Stimulated activated CD8-positive, alpha-beta memory T cell treated with anti-CD3 and anti-CD28 coated beads, Interleukin-15, amount 100 ng/mL, for 1 hour (primary cell): ENCODE data around the gene TSPAN18.
"Not testable (repeated sequence)": the region's sequence is repeated elsewhere in the genome, so short reads cannot be mapped to it uniquely, and the experiment has no call there.

Experiments used
- DNase-seq: peaks from one replicate; pipeline ENCODE4 v3.0.0-alpha.2; 2020; ENCODE audit warnings: low read depth

Gene TSPAN18

DNA sequence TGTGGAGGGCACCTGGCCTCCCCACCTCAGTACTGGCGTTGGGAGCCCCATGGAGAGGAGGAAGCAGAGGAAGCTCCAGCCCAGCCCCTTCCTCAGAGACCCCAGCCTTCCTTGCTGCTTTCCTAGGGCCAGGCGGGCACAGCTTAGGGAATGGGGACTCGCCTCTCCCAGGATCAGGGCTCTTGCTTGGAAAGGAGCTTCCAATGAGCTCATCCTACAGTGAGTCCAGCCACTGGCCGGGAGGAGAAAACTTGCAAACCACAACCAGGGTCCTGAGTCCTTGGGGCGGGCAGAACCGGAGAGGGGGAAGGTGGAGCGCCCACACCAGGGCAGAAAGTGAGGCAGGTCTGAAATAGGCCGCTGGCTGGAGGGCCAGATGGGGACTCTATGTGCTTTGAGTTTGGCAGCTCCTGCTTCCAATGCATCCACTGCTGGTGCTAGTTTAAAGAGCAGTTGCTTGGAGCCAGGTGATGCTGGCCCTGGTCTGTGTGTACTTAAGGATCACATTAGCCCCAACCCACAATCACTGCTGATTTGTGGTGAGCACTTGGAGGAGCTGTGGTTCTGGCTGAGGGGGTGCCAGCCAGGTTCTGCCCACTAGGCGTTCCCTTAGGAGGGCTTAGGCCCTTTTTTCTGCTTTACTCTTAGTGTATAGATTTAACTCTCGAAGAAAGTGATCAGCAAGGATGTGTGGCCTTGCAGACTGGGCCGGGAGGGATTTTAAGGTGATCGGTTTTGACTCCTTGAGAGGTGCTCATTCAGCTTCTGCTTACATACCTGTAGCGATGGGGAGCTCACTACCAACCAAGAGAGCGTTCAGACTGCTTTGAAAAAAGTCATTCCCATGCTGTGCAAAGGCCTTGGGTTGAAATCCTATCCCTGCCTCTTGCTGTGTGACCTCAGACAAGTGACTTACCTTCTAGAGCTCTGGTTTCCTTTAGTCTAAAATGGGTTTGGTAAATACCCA lies 142.0 kb downstream of the TSPAN18 start:
- no peak for DNase-seq

DNA sequence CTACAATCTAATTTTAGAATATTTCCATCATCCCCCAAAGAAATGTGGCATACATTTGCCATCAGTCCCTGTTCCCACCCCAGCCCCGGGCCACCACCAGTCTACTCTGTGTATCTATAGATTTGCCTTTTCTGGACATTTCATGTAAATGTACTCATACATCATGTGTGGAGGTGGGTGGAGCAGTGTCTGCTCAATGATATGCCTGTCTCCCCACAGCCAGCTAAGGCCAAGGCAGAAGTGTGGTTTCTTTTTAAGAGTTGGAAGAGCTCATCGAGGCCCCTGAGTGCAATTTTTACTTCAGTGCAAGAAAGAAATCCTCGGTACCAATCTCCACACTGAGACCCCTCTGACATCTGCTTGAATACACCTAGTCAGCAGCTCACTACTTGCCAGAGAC lies 143.4 kb downstream of the TSPAN18 start:
- no peak for DNase-seq

DNA sequence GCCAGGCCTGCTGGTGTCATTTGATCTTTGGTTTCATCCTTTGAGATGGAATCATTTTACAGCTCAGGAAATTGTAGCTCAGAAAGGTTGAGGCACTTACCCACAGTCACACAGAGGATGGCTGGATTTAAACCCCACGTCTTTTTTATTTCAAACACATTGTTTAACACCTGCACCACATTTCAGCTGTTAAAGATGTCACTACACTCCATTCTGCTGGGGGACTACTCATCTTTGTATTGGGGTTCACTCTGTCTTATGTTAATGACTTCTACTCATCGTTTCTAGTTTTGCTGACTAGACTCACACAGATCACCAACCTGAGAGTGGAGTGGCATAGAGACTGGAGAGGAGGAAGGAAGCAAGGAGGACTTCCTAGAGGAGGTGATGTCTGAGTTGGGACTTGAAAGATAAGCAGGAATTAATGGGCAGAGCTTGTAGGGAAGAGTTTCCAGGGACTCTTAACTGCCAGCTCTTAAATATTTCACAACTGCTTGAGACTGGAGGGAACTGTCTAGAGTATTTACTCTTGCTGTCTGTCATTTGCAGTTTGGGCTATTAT lies 143.9 kb downstream of the TSPAN18 start:
- no peak for DNase-seq

DNA sequence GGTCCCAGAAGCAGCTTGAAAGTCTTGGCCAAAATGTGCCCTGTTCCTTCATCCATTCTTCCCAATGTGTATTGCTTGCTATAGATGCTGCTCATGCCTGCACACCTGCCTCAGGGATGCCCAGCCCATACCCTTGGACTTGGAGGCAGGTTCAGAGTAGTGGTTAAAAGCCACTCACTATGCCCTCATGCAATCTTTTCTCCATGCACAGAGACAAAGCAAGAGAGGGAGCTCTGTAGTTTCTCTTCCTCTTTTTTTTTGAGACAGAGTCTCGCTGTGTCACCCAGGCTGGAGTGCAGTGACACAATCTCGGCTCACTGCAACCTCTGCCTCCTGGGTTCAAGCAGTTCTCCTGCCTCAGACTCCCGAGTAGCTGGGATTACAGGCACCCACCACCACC lies 144.9 kb downstream of the TSPAN18 start:
- DNase-seq = not testable (repeated sequence)

DNA sequence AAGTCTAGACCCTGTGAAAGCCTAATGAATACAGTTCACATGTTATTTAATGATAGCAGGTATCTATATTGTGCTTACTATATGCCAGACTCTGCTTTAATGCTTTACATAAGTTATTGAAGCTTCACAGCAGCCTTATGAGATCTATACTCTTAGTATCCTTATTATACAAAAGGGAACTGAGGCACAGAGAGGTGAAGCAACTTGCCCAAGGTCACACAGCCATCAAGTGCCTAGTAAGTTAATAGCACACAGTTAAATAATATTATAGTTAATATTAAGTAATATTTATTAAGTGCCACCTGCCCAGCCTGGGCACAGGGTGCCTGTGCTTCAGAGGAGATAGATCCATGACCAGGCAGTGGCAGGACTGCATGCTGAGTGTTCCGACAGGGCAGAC lies 145.8 kb downstream of the TSPAN18 start:
- no peak for DNase-seq

DNA sequence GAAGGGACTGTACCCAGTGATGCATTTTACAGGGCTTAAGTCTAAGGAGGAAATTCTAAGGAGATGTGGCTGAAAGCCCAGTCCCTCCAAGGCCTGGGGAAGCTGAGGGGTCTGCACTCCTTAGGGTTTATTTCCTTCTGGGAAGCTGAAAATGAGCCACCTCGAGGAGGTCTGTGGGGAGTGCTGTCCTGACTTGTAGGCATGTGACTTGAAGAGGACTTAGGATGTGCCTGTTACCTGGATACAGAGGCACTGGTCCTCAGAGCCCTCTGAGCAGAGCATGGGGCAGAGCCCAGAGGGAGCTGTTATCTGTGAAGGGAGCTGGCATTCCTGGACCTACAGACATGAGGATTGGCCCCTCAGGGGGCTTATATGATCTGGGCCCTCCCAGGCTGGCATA lies 146.8 kb downstream of the TSPAN18 start:
- DNase-seq = no peak

DNA sequence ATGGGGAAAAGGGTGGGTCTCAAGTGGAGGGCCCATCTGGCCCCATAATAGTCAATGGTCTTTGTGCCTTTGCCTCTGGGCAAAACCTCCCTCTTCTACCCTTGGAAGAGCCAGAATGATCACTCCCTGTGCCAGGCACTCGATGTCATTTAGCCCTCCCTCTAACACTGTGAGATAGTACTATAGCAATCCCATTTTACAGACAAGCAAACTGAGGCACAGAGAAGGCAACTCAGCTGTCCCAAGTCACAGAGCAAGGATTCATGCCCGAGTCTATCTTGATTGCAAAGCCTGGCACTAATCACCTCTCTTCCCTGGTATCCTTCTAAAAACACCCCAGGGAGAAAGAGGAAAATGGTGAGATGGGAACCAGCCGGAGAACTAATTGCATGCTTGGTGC lies 147.5 kb downstream of the TSPAN18 start:
- no peak for DNase-seq

DNA sequence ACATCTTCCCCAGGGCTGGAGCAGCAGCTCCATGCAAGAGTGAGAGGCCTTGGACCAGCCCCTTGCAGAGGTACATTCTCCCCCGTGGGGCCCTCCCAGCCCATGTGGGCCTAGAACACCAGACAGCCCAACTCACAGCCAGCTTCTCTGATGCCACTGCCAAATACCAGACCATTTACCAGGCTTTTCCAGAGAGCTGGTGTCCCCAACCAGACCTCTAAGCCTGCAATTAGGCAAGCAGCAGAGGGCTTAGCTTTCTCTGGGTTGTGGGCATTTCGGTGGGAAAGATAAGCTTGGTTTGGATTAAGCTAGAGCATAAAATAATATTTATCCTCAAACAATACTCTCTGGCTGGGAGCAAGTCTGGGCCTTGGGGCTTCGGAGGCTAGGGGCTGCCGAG lies 148.3 kb downstream of the TSPAN18 start:
- DNase-seq = no peak

DNA sequence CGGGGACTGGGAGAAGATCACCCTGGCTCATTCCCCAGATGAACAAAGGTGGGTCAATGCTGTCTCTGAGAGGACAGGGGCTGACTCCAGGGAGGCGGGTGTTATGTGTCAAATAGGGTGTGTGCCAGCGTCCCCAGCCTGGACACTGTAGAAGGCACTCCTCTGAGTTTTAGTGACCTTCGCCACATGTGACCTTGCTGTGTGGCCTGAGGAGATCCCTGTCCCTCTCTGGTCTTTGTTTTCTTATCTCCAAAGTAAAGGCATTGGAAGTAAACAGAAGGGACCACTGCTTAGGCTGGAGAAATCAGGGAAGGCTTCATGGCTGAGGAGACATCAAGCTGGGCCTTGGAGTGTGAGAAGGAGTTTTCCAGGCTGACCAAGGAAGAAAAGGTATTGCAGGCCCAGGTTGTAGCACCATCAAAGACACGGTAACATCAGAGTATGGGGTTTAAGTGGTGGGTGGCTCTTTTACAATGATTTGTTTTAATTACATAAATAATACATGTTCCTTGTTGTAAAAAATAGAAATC lies 149.5 kb downstream of the TSPAN18 start:
- no peak for DNase-seq

DNA sequence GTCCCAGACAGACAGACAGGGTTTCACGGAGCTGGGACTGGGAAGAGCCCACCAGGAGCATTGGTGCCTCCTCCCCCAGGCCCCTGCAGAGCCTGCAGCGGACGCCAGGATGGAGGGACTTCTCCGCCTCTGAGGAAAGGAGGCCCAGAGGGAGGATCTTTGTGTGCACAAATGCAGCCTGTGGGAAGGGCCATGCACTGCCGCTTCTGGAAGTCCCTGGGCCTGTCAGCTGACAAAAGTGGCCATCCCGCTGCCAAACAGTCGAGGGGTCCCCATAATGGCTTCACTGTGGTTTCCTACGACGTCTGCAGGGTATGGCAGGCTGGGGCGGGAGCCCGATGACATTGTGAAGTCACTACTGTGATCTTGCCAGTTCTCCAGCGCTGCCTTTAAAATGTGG lies 150.1 kb downstream of the TSPAN18 start:
- no peak for DNase-seq

DNA sequence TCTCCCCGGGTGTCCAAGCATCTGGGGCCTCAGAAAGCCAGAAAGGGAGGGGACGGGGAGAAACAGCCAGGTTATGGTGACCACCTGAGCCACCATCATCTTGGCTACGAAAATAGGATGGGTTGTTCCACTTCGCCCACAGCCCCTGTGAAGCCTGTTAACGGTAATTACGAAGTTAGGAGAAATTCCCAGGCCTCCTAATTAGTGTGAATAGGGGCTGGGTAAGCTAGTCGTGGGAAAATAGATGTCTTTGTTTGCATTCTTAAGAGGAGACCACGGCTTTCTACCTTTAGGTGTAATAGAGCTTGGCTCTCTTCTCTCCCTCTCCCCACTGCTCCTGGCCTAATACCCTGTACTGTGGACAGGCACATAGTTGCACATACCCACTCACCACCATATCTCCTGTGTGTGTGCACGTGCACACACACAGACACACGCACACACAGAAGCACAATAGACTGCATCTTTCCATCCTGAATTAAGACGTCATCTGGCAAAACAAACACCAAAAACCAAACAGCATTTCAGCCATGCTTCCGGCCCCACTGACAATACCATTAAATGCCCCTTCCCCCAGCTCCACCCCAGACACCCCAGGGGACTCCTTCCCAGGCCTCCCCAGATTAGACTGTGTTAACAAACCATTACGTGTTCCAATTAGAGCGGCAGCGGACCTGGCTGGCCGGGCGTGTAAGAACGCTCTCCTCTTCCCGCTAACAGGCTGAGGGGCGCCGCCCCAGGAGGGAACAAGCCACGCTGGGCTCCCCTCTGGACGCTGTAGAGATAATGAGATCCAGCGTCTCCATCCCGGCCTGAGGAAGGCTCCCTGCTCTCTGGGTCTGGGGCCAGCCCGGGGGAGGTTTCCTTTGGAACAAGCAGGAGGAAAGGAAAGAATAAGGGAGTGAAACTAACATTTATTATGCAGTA lies 151.1 kb downstream of the TSPAN18 start:
- no peak for DNase-seq

DNA sequence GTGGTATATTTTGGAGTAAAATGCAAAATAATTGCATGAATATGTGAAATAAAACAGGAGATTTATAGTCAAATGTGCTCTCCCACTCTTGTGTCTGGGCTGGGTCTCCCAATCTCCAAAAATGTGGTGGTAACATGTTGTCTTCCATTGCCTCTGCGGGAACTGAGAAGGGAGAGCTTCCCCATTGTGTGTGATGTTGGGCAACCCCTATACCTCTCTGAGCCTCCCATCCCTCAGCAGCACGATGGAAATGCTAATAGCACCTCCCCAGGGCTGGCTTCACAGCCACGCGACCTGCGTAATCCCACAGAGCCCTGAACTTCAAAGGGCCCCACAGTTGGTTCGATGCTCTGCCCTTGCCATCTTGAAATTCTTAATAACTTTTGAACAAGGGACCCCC lies 151.9 kb downstream of the TSPAN18 start:
- no peak for DNase-seq

DNA sequence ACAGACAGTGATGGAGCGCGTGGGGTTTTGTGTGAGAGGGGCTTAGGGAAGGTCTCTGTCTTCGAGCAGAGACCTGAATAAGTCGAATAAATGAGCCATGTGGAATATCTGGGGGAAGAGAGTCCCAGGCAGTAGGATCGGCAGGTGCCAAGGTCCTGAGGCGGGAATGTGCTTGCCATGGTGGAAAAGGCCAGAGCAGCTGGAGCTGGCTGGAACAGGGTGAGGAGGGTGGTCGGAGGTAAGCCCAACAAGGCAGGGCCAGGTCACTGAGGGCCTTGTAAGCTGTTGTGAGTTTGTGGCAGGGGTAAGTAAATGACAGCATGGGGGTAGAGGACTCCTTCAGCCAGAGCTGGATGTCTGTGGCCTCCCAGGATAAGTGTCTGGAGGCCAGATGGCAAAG lies 152.7 kb downstream of the TSPAN18 start:
- DNase-seq = no peak

DNA sequence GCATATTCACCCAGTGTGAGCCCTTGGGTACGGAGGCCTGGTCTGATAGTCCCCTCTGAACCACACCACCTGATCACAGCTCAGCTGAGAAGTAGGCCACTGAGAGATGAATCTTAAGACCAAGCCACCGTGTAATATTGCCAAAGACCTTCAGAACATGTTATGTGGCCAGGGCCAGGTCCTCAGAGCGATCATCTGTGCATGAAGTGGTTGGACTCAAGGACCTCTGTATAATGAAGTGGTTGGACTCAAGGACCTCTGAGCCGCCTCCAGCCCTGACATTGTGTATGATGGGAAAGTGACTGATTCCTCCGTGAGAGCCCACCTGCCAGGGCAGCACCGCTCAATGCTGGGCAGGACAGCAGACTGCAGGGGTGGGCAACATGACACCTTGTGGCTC lies 153.7 kb downstream of the TSPAN18 start:
- DNase-seq = no peak

DNA sequence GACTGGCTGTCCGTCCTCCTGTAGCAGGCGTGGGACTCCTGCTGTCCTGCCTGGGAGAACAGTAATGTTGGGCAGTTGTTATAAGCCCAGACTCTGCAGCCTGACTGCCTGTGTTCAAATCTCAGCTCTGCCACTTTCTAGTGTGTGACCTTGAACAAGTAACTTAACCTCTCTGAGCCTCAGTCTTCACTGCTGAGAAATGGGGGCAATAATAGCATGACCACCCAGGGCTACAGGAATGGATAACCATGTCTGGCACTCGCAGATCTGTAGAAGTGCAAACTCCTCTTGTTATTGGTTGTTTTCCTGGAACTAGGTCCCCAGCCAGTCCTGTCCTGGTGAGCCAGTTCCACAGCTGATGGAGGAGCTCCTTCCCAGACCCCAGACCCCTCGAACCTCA lies 154.2 kb downstream of the TSPAN18 start:
- DNase-seq = no peak

DNA sequence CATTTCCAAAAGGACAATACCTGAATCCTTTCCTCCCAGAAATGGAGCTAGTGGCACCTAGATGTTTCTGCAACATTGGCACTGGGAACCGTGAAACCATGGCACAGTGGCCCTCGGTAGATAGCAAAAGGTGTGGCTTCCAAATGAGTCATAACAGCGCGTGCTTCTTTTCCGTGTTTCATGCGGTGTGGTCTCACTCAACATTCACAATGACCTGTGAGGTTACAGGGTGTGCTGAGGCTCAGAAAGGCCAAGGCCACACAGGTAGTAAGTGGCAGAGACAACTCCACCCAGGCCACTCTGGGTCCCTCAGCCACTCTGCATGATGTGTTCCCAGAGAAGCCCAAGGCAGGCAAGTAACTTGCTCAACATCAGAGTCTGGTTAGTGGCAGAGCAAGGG lies 156.5 kb downstream of the TSPAN18 start:
- no peak for DNase-seq

DNA sequence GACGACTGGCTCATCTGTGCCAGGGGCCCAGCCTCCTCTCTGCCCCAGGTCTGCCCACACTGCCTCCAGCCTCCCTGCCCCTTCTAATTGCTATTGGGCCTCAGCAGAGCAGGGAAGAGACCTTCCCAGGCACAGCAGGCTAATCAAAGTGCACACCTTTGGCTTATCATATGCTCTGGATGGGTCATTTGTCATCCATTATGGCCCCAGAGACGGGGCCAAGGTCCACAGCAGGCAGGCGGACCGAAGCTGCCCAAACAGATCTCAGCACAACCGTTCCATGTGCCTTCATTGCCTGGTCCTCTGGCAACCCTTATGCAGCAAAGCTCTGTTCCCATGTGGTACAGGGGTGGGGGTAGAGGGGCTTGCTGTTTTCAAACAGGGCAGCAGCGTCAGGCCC lies 157.3 kb downstream of the TSPAN18 start:
- DNase-seq = no peak

DNA sequence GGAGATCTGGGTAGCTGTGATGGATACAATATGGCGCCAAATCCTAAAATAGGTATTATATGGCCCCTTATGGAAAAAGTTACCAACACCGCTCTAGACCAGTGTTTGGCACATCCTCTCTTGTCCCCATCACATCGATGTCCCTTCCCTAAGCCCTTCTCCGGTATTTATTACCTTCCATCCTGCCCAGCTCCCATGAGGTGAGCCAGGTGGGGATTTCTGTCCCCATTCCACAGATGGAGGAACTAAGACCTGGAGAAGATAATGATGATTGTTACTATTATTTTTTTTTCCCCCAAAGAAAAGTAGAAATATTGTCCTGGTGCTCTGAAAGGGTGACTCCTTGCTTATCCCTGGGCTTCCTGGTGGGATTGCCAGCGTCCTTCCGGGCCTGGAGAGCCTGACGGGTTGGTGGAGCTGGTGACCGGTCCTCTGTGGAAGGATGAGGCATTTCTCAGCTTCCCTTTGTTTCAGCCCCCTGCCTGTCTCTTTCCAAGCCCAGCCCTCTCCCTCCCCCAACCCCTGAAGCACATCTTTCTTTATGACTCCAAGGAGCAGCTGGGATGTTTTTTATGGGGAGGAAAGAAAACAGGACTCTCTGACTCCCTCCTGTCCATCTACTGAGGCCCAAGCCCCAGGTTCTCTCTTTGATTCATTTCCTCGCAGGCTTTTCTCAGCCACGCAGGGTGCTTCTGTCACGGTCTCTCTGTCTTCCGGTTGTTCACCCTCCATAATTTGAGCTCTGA lies 158.5 kb downstream of the TSPAN18 start:
- DNase-seq = no peak

DNA sequence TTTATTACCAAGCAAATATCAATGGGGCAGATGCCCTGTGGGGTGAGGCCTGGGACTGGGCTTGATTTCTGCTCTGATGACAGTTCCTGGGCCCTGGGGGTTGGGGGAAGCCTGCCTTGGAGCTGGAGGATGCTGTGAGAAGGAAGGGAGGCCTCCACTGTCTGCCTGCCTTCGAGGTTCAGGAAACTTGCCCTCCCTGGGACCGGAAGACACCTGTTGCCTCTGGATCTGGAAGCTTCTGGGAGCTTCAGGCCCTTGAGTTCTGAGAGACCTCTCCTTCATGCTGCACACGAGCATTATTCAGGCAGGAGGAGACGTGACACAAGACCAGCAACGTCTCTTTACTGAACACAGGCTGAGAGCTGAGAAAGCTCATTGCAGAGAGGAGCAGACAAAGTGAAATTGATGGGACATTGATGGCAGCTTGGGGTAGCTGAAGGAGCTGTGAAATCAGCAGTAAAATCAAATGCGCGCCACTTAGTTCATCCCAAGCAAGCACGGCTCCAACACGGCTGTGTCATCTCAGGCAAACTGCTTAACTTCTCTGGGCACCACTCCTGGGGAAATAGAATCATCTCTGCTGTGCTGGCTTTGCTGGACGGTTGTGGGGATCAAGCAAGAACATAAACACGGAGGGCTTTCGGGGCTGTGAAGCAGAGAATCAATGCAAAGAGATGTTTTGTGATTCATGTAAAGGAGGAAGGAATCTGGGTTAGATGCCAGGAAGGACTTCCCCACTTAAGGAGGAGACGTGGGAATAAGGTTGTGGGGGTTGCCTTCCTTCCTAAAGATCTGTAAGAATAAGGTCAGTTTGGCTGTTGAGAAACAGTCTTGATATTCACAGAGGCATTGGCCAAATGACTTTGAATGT lies 159.4 kb downstream of the TSPAN18 start:
- DNase-seq = no peak

DNA sequence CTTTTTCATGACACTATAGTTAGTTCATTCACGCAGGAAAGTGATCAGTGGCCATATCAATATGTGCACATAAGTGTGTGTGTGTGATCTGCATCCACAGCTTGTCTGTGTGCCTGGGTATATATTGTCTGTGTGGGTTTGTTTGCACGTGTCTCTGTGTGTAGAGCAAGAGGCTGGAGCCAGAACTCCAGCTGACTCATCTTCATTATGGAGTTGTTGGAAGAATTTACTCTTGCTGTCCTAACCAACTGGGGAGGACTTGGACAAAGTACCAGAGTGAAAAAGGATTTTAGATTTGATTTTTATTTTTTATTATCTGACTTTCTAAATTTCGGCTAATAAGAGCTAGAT lies 160.0 kb downstream of the TSPAN18 start:
- DNase-seq = no peak

DNA sequence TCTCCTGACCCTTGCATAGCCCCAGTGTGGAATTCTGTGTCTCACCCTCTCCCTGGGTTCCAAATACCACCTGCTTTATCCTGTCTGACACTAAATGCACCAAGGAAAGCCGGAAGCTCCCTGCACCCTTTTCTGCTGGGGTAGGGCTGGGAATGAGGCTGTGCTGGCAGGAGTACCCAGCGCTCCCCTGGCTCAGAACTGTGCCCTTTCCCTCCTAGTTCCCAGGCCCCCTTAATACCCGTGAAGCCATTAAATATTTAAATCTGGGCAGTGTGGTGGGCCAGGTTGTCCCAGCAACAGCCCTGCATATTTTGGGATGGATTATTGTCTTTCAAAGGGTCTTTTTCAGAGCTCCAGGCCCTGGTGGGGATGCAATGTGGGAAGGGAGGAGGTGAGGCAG lies 160.9 kb downstream of the TSPAN18 start:
- no peak for DNase-seq
